Measurements from ENCODE around the gene TAGLN. TPM values are rescaled to one million over a fixed set of nuclear protein-coding genes. Genes with fewer than 3 reads are reported as not detected.
"Not testable (repeated sequence)": the region's sequence is repeated elsewhere in the genome, so short reads cannot be mapped to it uniquely, and the experiment has no call there.

Gene TAGLN
- polyA plus RNA-seq, 1 experiment = 6,322 TPM

DNA sequence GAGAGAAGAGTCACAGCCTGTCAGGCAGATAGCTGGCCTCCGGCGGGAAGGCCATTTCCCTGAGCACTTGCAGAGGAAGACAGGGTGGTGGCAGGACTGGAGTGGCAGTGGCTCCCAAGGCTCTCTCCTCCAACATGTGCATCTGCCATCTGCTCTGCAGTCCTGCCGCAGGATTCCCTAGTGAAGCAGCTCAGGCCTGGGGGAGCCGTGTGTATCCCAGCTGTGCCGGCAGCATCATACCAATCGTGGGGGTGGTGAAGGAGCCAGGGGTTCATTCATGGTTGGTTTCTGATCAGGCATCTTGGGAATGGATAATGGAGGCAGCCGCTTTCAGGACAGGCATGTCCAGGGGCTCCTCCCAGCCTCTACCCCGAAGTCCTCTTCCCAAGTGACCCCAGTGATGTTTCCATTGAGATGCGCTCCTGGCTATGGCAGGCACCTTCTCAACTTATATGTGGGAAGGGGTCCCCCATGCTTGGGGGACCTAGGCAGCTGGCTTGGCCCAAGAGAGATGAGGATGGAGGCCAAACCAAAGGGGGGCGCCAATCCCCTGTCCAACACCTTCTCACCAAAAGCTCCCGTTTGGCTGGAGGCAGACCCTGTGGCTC lies 6.1 kb downstream of the TAGLN start:
- no peak for DNase-seq (ENCODE audit: low read depth)
- TF ChIP-seq, protein P1, sequence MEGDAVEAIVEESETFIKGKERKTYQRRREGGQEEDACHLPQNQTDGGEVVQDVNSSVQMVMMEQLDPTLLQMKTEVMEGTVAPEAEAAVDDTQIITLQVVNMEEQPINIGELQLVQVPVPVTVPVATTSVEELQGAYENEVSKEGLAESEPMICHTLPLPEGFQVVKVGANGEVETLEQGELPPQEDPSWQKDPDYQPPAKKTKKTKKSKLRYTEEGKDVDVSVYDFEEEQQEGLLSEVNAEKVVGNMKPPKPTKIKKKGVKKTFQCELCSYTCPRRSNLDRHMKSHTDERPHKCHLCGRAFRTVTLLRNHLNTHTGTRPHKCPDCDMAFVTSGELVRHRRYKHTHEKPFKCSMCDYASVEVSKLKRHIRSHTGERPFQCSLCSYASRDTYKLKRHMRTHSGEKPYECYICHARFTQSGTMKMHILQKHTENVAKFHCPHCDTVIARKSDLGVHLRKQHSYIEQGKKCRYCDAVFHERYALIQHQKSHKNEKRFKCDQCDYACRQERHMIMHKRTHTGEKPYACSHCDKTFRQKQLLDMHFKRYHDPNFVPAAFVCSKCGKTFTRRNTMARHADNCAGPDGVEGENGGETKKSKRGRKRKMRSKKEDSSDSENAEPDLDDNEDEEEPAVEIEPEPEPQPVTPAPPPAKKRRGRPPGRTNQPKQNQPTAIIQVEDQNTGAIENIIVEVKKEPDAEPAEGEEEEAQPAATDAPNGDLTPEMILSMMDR (IDR thresholded peaks at IDR 0.05; ENCODE audit: insufficient read depth, low read depth, low read length) = no peak
- ChIA-PET CTCF (interaction anchor here (0.6 to 1.5 kb wide), 5 partner anchors 11 to 344 kb away, joined by 3 to 6 read pairs (median 3); no protein-coding TSS in a partner anchor), POLR2A (no interaction called here)
- H3K4me3 ChIP-seq (ENCODE audit: low read depth, low read length) = no peak overlapping the region
- peaks cover 29% of the 10 kb centered on the region for H3K36me3 ChIP-seq (ENCODE audit: control insufficient read depth, insufficient read depth, low read length)
- H3K27me3 ChIP-seq (ENCODE audit: control insufficient read depth, insufficient read depth, low read length) = no peaks in the 10 kb centered on the region

DNA sequence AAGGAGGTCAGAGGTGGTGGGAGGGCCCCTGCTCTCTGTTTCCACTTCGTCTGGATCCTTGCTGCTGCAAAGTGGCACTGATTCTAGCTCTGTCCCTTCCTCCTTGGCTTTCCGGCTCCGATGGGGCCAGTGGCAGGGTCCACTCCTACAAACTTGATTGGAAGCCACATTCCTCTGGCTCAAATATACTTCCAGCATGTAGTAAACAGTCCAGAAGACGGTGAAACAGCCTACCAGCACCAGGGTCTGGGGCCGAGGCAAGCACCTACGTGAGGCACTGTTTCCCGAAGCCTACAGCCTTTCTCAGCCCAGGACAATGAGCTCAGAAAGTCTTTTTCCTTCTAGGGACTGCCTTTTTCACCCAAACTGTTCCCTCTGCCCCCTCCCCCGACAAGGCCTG lies 6.9 kb downstream of the TAGLN start:
- H3K4me3 ChIP-seq (ENCODE audit: low read depth, low read length); H3K27me3 ChIP-seq (ENCODE audit: control insufficient read depth, insufficient read depth, low read length); POLR2A ChIA-PET; DNase-seq (ENCODE audit: low read depth): not testable (repeated sequence)
- CTCF ChIA-PET = interaction anchor here (0.6 to 1.5 kb wide), 3 partner anchors 13 to 345 kb away, joined by 3 to 6 read pairs (median 4); no protein-coding TSS in a partner anchor
- H3K36me3 ChIP-seq (ENCODE audit: control insufficient read depth, insufficient read depth, low read length) = peaks cover 27% of the 10 kb centered on the region

DNA sequence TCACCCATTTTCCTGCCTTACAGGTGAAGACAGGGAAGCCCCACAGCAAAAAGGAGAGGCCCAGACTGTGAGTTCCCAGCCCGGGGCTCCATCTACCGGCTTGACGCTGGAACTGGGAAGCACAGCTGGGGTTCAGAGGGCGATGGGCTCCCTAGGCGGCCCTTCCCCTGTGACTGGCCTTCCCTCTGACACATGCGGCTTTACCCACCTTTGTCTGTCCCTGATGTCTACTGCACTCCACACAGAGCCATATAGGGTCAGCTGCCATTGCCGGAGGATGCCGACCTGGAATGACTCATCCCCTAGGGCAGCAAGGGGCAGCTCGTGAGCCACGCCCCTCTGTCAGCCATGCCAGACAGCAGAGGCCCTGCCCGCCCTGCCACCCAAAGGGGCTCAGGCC lies 7.7 kb downstream of the TAGLN start:
- POLR2A ChIA-PET; H3K27me3 ChIP-seq (ENCODE audit: control insufficient read depth, insufficient read depth, low read length); CTCF ChIA-PET; H3K4me3 ChIP-seq (ENCODE audit: low read depth, low read length); DNase-seq (ENCODE audit: low read depth): not testable (repeated sequence)
- H3K36me3 ChIP-seq (ENCODE audit: control insufficient read depth, insufficient read depth, low read length) = peaks cover 27% of the 10 kb centered on the region

DNA sequence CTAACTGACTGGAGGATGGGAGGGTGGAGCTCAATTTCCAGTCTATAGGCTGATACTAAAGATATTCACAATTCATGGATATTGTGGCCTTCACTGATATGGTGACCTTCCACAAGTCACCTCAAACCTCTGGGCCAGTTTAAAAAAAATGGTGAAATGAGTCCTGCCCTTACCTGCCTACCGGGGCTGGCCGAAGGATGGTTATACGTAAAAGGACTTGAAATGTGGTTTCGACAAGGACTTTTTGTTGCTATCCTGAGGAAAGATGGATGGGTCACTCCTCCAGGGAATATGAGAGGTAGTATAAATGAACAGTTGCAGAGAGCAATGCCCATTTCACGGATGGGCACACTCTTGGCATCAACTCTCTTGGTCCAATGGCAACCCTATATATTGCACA lies 8.3 kb downstream of the TAGLN start:
- POLR2A ChIA-PET; H3K4me3 ChIP-seq (ENCODE audit: low read depth, low read length); DNase-seq (ENCODE audit: low read depth); H3K27me3 ChIP-seq (ENCODE audit: control insufficient read depth, insufficient read depth, low read length); CTCF ChIA-PET: not testable (repeated sequence)
- peaks cover 22% of the 10 kb centered on the region for H3K36me3 ChIP-seq (ENCODE audit: control insufficient read depth, insufficient read depth, low read length)

DNA sequence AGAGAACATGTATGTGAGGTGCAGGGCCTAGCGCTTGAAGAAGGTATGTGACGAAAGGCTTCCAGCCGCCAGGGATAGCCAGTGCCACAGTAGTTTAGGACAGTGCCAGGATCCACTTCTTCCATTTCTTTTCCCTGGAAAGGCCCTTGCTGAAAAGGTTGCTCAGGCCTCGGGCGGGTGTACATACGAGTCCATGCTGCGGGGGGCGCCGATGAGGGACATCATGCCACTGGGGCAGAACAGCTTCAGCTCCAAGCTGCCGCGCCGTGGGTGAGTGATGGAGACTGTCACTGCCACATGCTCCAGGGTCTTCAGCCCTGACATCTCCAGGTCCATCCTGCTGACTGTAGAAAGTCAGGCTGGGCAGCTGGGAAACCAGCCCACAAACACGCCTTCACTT lies 9.5 kb downstream of the TAGLN start:
- DNase-seq (ENCODE audit: low read depth); CTCF ChIA-PET; H3K4me3 ChIP-seq (ENCODE audit: low read depth, low read length); POLR2A ChIA-PET; H3K27me3 ChIP-seq (ENCODE audit: control insufficient read depth, insufficient read depth, low read length): not testable (repeated sequence)
- peaks cover 15% of the 10 kb centered on the region for H3K36me3 ChIP-seq (ENCODE audit: control insufficient read depth, insufficient read depth, low read length)

DNA sequence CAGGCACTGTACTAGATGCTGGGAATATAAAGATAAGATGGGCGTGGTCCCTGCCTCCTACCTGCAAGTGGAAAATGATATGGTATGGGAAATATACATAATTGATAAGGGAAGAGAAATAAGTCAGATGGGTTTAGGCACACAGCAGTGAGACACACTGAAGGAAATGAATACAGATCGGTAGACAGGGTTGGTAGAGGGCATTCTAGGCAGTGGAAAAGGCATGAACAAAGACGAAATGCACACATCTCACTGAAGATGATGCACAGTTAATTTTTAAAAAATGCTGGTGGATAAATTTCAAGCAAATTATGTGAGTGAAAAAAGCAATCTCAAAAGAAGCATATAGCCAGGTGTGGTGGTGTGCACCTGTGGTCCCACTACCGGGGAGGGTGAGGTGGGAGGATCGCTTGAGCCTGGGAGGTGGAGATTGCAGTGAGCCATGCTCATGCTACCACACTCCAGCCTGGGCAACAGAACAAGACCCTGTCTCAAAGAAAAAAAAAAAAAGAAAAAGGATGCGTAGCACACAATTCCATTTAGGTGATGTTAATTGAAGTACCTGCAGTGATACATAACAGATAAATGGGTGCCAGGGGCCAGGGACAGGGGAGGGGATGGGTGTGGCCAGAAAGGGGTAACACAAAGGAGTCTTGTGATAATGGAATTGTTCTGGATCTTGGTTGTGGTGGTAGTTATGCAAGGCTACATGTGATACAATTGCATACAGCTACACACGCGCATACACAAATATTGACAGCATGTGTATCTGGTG lies 10.4 kb downstream of the TAGLN start:
- peaks cover 11% of the 10 kb centered on the region for H3K36me3 ChIP-seq (ENCODE audit: control insufficient read depth, insufficient read depth, low read length)
- POLR2A ChIA-PET; H3K27me3 ChIP-seq (ENCODE audit: control insufficient read depth, insufficient read depth, low read length); CTCF ChIA-PET; DNase-seq (ENCODE audit: low read depth); H3K4me3 ChIP-seq (ENCODE audit: low read depth, low read length): not testable (repeated sequence)

DNA sequence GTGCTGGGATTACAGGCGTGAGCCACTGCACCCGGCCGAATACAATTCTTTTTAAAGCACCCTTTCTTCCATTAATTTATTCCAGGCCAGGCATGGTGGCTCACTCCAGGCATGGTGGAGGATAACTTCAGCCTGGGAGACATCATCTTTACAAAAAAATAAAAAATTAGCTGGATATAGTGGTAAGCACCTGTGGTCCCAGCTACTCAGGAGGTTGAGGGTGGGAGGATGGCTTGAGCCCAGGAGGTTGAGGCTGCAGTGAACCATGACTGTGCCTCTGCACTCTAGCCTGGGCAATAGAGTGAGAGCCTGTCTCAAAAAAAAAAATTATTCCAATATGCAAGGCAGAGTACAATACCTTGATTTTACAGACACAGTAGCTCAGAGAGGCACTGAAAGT lies 11.4 kb downstream of the TAGLN start:
- Histone ChIP-seq H3K4me3 (ENCODE audit: low read depth, low read length) (no peak overlapping the region), H3K36me3 (ENCODE audit: control insufficient read depth, insufficient read depth, low read length) (peaks cover 9% of the 10 kb centered on the region), H3K27me3 (ENCODE audit: control insufficient read depth, insufficient read depth, low read length) (no peaks in the 10 kb centered on the region)
- ChIA-PET CTCF (interaction anchor here (0.7 to 2.0 kb wide), 4 partner anchors 9 to 65 kb away, joined by 4 to 11 read pairs (median 6); no protein-coding TSS in a partner anchor), POLR2A (interaction anchor here (0.8 kb wide), 1 partner anchor 31 kb away, joined by 4 read pairs; no protein-coding TSS in a partner anchor)
- DNase-seq (ENCODE audit: low read depth) = no peak
- TF ChIP-seq, protein P1 (IDR thresholded peaks at IDR 0.05; ENCODE audit: insufficient read depth, low read depth, low read length) = no peak
